Superior temporal gyrus (tissue), 1 donor: ENCODE results near the gene DOCK3.
A peak's percentile ranks its signal among the peaks of the same experiment; 100 is the strongest.
"Not testable (repeated sequence)": the region's sequence is repeated elsewhere in the genome, so short reads cannot be mapped to it uniquely, and the experiment has no call there.

Source experiments
- DNase-seq: peaks from one replicate; pipeline ENCODE4 v3.0.0-alpha.2; 2016; ENCODE audit errors: extremely low spot score

The DOCK3 gene

GRCh38 chr3:51224843-51225242 is 550.1 kb downstream of the DOCK3 start:
- no peak for DNase-seq

GRCh38 chr3:51242939-51243338 is 568.2 kb downstream of the DOCK3 start:
- no peak for DNase-seq

- no peak for DNase-seq
Measured at GRCh38 chr3:51243924-51244323, 569.2 kb downstream of the DOCK3 start.

- DNase-seq = no peak
Measured at GRCh38 chr3:51245867-51246266, 571.1 kb downstream of the DOCK3 start.

- no peak for DNase-seq
Measured at GRCh38 chr3:51257870-51258269, 583.1 kb downstream of the DOCK3 start.

- not testable (repeated sequence) for DNase-seq
Measured at GRCh38 chr3:51264166-51264565, 589.4 kb downstream of the DOCK3 start.

GRCh38 chr3:51268132-51268531 is 593.4 kb downstream of the DOCK3 start:
- DNase-seq = no peak

- no peak for DNase-seq
Measured at GRCh38 chr3:51269466-51269865, 594.7 kb downstream of the DOCK3 start.

- DNase-seq = no peak
Measured at GRCh38 chr3:51270559-51270958, 595.8 kb downstream of the DOCK3 start.

- DNase-seq = no peak
Measured at GRCh38 chr3:51271172-51271571, 596.4 kb downstream of the DOCK3 start.

- no peak for DNase-seq
Measured at GRCh38 chr3:51274052-51274451, 599.3 kb downstream of the DOCK3 start.

GRCh38 chr3:51275111-51275805 is 600.5 kb downstream of the DOCK3 start:
- DNase-seq = no peak

GRCh38 chr3:51276046-51276445 is 601.3 kb downstream of the DOCK3 start:
- no peak for DNase-seq

- no peak for DNase-seq
Measured at GRCh38 chr3:51279448-51279847, 604.7 kb downstream of the DOCK3 start.

- DNase-seq = peak; percentile 89
Measured at GRCh38 chr3:51280176-51280575, 605.4 kb downstream of the DOCK3 start.

- DNase-seq = no peak
Measured at GRCh38 chr3:51282931-51283330, 608.2 kb downstream of the DOCK3 start.

- DNase-seq = no peak
Measured at GRCh38 chr3:51283421-51283820, 608.7 kb downstream of the DOCK3 start.

GRCh38 chr3:51295625-51296024 is 620.9 kb downstream of the DOCK3 start:
- no peak for DNase-seq

GRCh38 chr3:51297333-51297732 is 622.6 kb downstream of the DOCK3 start:
- DNase-seq = no peak

GRCh38 chr3:51304230-51304629 is 629.5 kb downstream of the DOCK3 start:
- no peak for DNase-seq

- DNase-seq = no peak
Measured at GRCh38 chr3:51306093-51306492, 631.4 kb downstream of the DOCK3 start.

- DNase-seq = no peak
Measured at GRCh38 chr3:51307458-51307857, 632.7 kb downstream of the DOCK3 start.

- DNase-seq = not testable (repeated sequence)
Measured at GRCh38 chr3:51307945-51308607, 633.3 kb downstream of the DOCK3 start.

- DNase-seq = no peak
Measured at GRCh38 chr3:51311055-51311454, 636.3 kb downstream of the DOCK3 start.
